Hippocampal formation (tissue), 2 donors: ENCODE data around the gene PTGES2.
"Not testable (repeated sequence)": the region's sequence is repeated elsewhere in the genome, so short reads cannot be mapped to it uniquely, and the experiment has no call there.

Experiments used
- DNase-seq, 2 donors: peaks; one replicate each; lab custom pipeline; 2025; lab: John Stamatoyannopoulos, UW

Gene PTGES2

DNA sequence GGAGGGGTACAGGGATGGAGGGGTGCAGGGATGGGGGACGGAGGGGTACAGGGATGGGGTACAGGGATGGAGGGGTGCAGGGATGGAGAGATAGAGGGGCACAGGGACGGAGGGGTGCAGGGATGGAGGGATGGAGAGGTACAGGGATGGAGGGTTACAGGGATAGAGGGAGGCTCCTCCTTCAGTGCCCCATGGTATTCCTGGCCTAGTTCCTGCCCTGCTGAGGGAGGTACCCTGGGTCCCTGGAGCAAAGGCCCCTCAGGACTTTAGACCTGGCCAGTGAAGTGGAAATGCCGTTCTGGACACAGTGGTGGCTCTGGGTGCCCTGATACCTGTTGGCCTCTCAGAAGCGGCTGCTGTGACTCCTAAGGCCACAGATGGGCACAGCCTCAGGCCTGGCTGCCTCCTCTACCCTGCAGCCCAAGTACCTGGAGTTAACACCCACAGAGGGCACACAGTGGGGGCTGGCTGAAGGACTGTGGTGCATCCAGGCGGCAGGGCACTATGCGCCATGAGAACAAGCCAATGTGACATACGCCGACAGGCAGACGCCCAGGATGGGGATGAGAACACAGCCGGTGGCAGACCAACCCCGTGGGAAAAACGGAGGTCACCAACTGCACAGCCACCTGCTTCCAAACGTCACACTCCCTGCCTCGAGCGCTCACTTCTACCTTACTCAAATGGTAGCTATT is 8.4 kb downstream of the PTGES2 start:
- no peak for DNase-seq

DNA sequence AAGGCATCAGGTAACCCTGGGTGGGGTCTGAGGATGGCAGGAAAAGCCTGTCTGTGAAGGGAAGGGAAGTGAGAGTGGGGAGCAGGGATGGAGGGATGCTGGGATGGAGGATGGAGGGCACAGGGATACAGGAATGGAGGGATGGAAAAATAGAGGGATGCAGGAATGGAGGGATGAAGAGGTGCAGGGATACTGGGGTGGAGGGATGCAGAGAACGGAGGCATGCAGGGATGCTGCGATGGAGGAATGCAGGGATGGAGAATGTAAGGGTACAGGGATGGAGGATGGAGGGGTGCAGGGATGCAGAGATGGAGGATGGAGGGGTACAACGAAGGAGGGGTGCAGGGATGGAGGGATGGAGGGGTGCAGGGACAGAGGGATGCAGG is 9.1 kb downstream of the PTGES2 start:
- no peak for DNase-seq

DNA sequence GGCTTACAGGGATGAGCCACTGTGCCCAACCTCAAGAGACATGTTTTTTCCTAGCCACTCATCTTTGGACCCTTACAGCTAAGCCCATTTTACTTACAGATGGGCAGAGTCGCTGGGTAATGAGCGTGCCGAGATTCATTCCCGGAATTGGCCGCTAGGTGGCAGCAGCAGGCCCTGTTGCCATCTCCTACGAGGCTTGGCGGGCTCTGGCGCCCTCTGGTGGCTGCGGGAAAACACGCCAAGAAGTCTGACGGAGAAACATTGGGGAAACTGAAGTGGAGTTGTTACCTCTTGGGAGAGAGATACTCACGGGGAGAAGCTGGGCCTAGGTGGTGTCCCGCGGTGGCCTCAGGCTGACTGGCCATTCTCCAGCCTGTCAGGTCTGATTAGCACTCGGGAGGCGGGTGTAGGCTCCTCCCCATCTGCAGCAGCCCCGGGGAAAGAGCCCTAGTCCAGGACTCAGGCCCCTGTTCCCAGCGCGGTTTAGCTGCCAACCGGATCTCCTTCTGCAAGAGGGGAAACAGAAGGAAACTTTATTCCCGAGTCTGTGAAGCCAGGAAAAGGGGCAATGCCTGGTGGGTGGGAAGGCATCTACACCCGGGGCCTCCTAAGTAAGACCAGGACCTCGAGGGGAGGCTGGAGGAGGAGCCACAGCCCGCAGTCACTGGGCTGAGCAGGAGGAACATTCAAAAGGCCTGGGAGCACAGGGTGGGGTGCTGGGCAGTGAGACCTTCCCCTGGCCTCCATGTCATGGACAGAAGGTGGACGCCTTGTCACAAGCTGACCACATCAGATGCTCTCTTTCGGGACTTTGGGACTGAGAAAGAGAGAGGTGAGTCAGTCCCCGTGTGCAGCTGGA is 9.7 kb downstream of the PTGES2 start:
- peak; percentile 57 to 90 for DNase-seq

DNA sequence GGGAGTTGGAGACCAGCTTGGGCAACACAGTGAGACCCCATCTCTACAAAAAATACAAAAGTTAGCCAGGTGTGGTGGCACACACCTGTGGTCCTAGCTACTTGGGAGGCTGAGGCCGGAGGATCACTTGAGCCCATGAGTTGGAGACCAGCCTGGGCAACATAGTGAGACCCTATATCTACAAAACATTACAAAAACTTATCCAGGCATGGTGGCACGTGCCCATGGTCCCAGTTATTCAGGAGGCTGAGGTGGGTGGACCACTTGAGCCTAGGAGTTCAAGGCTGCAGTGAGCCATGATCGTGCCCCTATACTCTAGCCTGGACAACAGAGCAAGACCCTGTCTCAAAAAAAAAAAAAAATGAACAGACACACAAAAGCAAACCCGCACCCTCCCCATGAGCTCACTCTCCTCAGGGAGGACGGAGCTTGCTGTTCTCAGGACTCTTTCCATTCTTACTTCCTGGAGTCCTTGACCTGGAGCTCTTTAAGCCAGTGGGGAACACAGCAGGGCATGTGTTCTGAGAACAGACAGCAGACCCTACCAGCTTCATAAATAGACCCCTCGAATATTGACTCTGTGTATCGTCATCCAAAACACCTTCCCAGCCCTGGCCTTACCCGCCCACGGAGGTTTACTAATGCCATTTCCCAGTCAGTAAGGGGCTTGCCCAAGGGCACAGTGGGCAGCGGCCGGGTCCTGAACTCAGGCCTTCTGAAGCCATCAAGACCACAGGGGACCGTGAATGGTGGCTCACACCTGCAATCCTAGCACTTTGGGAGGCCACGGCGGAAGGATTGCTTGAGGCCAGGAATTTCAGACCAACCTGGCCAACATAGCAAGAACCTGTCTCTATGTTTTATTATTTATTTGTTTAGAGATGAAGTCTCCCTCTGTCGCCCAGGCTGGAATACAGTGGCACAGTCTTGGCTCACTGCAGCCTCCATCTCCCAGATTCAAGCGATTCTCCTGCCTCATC is 11.1 kb downstream of the PTGES2 start:
- no peak for DNase-seq

DNA sequence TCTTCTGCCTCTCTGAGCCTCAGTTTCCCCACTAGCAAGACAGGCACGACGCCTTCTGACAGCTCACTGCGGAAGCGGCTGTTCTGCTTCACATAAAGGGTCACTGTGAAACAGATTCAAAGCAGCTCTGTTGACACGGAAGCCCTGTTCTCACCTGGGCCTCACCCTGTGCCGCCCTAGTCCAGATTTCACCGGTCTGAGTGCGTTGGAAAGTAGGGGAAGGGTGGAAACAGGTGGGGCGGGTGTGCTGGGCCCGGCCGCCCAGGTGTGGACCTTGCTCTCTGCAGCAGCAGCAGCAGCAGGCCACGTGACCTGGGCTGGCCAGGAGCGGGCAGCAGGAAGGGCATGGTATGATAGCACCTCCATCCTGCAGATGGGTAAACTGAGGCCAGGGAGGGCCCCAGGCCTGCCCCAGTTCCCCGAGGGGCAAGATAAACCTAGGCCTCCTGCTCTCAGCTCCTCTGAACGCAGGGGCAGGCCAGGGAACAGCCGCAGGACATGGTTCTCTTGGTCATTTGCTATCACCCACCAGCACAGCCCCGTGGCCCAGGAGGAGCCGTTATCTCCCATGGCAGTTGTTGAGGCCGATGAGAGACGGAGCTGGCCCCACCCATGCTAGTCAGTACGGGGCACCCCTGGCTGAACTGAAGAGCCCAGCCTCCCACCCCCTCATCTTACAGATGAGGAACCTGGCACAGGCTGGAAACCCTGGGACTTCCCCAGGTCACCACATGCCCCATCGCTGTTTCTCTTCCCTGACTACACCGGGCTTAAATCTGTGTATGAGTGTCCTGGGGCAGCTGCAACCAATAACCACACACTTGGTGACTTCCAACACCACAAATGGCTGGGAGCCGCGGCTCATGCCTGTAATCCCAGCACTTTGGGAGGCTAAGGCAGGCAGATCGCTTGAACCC is 12.1 kb downstream of the PTGES2 start:
- no peak for DNase-seq

DNA sequence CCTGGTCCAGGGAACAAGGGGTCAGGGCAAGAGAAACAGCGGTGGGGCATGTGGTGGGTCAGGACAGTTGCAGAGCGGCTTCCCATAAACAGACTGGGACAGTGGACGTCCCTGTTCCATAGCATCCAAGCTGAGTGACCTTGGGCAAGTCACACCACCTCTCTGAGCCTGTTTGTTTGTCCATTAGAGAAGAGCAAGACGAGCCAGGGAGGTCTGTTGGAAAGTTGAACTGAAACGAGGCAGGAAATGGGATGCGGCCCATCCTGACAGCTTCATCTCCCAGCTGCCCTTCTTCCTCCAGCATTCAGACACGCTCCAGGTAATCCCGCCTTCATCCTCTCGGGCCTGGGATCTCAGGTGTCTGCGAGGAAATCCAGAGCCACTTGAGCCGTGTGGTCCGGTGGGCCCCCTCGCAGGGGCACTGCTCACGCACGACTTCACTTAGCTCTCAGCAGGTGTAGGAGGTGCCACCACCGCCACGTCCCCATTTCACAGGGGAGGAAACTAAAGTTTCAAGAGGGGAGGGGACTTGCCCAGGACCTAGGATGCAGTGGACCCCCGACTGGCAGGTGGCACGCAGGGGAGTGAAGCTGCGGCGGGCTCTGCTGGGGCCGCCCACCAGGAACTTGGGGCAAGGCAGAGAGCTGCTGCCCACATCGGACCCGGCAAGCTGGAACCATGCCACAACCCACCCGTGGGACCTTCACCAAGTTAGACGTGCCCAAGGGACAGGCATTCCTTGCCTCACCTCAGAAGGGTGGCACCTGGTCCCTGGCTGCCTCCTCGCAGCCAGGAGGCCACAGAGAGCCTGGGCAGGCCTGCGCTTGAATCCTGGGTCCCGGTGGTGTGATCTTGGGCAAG is 13.0 kb downstream of the PTGES2 start:
- DNase-seq = no peak

DNA sequence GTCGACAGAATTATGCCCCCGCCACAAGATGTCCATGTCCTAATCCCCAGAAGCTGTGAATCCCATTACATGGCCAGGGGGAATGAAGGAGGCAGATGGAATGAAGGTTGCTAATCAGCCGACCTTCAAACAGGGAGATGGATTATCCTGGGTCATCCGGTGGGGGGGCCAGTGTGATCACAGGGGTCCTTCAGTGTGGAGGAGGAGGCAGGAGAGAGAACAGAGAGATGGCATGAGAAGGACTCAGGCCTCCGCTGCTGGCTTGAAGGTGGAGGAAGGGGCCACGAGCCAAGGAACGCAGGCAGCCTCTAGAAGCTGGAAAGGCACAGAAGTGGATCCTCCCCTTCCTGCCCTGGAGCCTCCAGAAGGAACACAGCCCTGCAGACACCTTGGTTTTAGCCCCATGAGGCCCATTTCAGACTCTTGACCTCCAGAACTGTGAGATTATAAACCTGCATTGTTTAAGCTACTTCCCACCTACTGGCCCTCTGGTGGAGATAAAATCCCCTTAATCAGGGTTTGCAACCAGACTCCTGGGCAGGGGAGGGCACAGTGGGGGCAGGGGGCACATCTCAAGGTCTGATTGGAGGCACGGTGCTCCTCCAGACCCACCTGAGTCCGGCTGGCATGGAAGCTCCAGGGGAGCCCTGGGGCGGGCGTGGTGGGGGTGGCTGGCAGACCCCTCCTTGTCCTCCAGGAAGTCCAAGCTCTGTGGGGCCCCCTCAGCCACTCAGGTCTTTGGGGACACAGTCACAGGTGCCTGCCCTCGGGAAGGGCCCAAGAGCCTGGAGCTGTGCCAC is 13.8 kb downstream of the PTGES2 start:
- DNase-seq = no peak

DNA sequence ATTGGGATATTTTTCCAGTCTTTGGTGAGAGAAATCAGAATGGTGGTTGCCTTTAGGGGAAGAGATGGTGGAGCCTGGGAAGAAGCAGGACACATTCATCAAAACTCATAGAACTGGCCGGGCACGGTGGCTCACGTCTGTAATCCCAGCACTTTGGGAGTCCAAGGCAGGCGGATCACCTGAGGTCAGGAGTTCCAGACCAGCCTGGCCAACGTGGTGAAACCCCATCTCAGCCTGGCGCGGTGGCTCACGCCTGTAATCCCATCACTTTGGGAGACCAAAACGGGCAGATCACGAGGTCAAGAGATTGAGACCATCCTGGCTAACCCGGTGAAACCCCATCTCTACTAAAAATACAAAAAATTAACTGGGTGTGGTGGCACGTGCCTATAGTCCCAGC is 15.8 kb downstream of the PTGES2 start:
- not testable (repeated sequence) for DNase-seq

DNA sequence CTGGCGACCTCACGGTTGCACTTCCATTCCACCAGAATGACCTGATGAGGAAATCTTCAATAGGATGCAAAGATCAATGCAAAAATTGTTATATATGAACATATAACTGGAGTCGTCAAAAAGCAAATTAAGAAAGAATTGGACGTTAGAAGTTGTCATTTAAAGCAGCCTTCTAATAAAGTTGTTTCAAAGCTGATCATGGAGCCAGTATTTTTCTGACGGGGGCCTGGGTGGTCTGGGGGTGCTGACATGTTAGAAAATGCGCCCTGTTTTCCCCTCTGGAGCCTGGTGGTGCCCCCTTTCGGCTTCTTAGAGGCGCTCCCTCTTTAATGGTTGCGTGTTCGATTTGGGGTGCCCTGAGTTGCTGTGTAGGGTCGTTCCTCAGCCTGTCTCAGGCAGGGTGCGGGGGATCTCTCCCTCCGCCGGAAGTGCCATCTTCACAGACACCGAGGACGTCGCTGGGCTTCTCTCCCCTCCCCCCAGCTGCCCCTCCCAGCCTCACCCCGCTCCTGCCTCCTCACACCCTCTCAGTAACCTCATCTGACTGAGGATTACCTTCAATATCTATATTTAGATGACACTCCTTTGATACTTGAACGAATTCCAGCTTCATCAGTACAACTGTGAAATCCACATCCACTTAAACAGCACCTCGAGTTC is 18.3 kb downstream of the PTGES2 start:
- no peak for DNase-seq

DNA sequence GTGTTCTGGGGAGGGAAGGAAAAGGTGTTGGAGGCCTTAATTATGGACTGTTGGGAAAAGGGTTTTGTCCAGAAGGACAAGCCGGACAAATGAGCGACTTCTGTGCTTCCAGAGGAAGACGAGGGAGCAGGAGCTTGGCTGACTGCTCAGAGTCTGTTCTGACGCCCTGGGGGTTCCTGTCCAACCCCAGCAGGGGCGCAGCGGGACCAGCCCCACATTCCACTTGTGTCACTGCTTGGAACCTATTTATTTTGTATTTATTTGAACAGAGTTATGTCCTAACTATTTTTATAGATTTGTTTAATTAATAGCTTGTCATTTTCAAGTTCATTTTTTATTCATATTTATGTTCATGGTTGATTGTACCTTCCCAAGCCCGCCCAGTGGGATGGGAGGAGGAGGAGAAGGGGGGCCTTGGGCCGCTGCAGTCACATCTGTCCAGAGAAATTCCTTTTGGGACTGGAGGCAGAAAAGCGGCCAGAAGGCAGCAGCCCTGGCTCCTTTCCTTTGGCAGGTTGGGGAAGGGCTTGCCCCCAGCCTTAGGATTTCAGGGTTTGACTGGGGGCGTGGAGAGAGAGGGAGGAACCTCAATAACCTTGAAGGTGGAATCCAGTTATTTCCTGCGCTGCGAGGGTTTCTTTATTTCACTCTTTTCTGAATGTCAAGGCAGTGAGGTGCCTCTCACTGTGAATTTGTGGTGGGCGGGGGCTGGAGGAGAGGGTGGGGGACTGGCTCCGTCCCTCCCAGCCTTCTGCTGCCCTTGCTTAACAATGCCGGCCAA is 19.1 kb downstream of the PTGES2 start:
- no peak for DNase-seq

DNA sequence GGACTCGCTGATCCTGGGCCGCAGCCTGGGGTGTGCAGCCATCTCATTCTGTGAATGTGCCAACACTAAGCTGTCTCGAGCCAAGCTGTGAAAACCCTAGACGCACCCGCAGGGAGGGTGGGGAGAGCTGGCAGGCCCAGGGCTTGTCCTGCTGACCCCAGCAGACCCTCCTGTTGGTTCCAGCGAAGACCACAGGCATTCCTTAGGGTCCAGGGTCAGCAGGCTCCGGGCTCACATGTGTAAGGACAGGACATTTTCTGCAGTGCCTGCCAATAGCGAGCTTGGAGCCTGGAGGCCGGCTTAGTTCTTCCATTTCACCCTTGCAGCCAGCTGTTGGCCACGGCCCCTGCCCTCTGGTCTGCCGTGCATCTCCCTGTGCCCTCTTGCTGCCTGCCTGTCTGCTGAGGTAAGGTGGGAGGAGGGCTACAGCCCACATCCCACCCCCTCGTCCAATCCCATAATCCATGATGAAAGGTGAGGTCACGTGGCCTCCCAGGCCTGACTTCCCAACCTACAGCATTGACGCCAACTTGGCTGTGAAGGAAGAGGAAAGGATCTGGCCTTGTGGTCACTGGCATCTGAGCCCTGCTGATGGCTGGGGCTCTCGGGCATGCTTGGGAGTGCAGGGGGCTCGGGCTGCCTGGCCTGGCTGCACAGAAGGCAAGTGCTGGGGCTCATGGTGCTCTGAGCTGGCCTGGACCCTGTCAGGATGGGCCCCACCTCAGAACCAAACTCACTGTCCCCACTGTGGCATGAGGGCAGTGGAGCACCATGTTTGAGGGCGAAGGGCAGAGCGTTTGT is 19.9 kb downstream of the PTGES2 start:
- no peak for DNase-seq

DNA sequence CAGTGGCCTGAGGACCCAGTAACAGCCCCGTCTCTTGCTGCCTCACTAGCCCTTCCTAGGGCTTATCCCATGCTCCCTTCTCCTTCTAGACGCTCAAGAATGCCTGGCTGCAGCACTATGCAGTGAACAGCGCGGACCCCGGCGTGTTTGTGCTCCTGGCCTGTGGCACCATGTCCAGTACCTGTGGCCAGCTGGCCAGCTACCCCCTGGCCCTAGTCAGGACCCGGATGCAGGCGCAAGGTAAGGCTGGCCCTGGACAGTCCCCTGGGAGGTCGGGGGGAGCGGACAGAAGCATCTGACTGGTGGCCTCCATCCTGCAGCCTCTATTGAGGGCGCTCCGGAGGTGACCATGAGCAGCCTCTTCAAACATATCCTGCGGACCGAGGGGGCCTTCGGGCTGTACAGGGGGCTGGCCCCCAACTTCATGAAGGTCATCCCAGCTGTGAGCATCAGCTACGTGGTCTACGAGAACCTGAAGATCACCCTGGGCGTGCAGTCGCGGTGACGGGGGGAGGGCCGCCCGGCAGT is 20.5 kb downstream of the PTGES2 start:
- DNase-seq = no peak

DNA sequence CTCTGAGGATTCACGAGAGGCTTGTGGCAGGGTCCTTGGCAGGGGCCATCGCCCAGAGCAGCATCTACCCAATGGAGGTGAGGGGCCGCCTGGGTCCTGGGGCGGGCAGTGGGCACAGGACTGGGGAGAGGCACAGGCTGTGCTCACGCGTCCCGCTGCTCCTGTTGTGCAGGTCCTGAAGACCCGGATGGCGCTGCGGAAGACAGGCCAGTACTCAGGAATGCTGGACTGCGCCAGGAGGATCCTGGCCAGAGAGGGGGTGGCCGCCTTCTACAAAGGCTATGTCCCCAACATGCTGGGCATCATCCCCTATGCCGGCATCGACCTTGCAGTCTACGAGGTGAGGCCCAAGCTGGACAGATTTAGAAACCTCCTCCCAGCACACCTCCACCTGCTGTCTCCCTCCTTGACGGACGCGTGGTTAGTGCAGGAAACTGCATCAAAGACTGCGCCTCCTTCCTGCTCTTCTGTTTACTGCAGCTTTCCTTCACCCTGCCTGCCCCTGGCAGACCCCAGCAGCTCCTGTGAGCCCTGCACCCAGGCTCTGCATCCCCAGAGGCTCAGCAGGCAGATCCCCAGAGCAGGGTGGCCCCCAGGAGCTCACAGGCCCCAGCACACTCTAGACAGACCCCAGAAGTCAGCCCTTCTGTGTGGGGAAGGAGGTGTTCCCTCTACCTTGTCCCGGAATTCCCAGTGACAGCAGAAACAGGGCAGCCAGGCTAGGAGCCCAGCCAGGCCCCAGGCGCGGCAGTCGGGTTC is 21.2 kb downstream of the PTGES2 start:
- DNase-seq = no peak

DNA sequence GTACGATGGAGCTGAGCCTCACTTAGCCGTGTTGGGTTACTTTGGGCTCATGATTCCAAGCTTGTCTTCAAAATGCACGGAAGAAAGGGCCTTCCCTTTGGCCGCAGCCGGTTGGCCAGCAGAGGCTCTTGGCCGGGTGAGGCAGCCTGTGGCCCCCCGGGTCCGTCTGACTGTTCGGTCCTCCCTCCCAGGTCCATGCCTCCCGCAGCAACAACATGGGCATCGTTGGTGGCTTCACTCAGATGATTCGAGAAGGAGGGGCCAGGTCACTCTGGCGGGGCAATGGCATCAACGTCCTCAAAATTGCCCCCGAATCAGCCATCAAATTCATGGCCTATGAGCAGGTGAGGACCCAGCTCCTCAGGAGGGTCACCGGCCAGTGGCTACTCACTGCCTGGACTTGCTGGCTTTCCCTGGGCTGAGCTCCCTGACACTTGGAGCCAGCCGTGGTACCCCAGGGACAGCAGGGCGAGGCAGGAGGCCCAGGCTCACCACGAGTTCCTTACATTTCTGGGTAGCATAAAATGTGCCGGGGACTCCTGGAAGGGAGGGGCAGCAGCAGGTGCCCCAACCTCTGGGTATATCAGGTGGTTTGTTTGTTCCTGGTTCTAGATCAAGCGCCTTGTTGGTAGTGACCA is 21.9 kb downstream of the PTGES2 start:
- no peak for DNase-seq

DNA sequence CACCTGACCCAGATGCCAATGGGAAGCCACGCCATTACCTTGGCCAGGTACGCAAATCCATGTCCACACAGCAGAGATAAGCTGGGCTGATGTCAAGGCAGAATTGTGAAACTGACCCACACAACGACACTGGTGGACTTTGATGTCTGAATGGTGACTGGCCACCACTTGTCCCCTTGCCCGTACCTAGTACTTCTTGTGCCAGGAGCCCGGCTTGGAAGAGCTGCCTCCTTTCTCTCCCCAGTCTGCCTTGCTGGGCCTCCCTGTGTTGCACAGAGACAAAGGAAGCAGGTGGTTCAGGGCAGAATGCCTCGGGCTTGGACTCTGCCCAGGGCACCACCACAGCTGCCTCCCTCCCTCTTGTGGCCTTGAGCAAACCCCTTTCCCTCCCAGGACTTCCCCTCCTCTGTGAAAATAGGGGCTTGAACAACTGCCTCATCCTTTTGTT is 23.3 kb downstream of the PTGES2 start:
- no peak for DNase-seq

DNA sequence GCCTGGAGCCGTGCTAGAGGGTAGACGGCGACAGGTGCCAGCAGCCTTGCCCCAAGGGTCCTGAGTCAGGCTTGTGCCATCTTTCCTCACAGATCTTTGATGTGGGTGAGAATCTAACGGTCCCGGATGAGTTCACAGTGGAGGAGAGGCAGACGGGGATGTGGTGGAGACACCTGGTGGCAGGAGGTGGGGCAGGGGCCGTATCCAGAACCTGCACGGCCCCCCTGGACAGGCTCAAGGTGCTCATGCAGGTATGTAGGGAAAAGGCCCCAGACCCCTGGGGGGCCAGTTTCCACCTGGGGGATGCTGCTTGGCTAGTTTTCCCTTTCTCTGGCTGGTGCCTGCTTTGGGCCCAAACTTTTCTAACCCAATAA is 24.0 kb downstream of the PTGES2 start:
- DNase-seq = no peak
